OCI-LY7 (cell line): ENCODE results near the gene THTPA. TPM values are rescaled to one million over a fixed set of nuclear protein-coding genes. Genes with fewer than 3 reads are reported as not detected.

Experiments used
- BruUV-seq: library from RNA; stranded (reverse); fragments of 400-500 nt; replicated peaks from 2 replicates; lab custom pipeline; 2021; lab: Mats Ljungman, UMichigan
- CTCF ChIA-PET: fragments of 300-600 bp; sonication (Branson Sonifier 250); formaldehyde crosslinking; loops from one replicate; lab custom pipeline; 2022; ENCODE audit warnings: antibody characterized with exemption; ENCODE audit not compliant: unreplicated experiment; lab: Charles Lee
- POLR2A ChIA-PET: fragments of 300-600 bp; sonication (Branson Sonifier 250); formaldehyde crosslinking; loops from one replicate; lab custom pipeline; 2022; ENCODE audit warnings: antibody characterized with exemption; lab: Charles Lee
- DNase-seq: peaks from one replicate; pipeline ENCODE4 v3.0.0-alpha.2; 2015; ENCODE audit warnings: low spot score
- H2AFZ ChIP-seq: fragments of 200-600 bp; sonication (generic), shearing (Covaris generic); 2 replicates; pipeline ENCODE4 v1.6.1; 2014; ENCODE audit warnings: mild to moderate bottlenecking, antibody characterized with exemption, low read length, moderate library complexity
- H3K27ac ChIP-seq: fragments of 200-600 bp; sonication (generic); 2 replicates; pipeline ENCODE4 v1.5.1; 2014; ENCODE audit warnings: mixed run types, low read depth, mild to moderate bottlenecking, moderate library complexity, low read length, inconsistent platforms; ENCODE audit not compliant: poor library complexity, severe bottlenecking
- H3K36me3 ChIP-seq: fragments of 200-600 bp; sonication (generic); 2 replicates; pipeline ENCODE4 v1.6.1; 2014; ENCODE audit warnings: mild to moderate bottlenecking, antibody characterized with exemption, low read length, moderate library complexity, mixed read lengths; ENCODE audit not compliant: insufficient read depth
- H3K4me1 ChIP-seq: fragments of 200-600 bp; sonication (generic); 2 replicates; pipeline ENCODE4 v1.5.1; 2014; ENCODE audit warnings: mild to moderate bottlenecking, low read length; ENCODE audit not compliant: insufficient read depth, poor library complexity, severe bottlenecking
- H3K4me2 ChIP-seq: fragments of 200-600 bp; sonication (generic); 2 replicates; pipeline ENCODE4 v1.6.1; 2014; ENCODE audit warnings: mild to moderate bottlenecking, low read length
- H3K4me3 ChIP-seq: fragments of 200-600 bp; sonication (generic); 2 replicates; pipeline ENCODE4 v1.5.1; 2014; ENCODE audit warnings: mild to moderate bottlenecking, low read depth, low read length; ENCODE audit not compliant: poor library complexity, severe bottlenecking
- H3K79me2 ChIP-seq: fragments of 200-600 bp; sonication (generic); 2 replicates; pipeline ENCODE4 v1.6.1; 2016; ENCODE audit warnings: low read depth, mild to moderate bottlenecking, low read length, moderate library complexity, mixed read lengths; ENCODE audit not compliant: insufficient read depth
- H3K9me2 ChIP-seq: fragments of 200-600 bp; sonication (generic); 2 replicates; pipeline ENCODE4 v1.6.1; 2016; ENCODE audit warnings: mild to moderate bottlenecking, low read length, mixed read lengths; ENCODE audit not compliant: insufficient read depth
- H3K9me3 ChIP-seq: fragments of 200-600 bp; sonication (generic); 2 replicates; pipeline ENCODE4 v1.6.1; 2014; ENCODE audit warnings: mild to moderate bottlenecking, mixed run types, low read length, mixed read lengths
- H4K20me1 ChIP-seq: fragments of 200-600 bp; sonication (generic); 2 replicates; pipeline ENCODE4 v1.6.1; 2014; ENCODE audit warnings: mild to moderate bottlenecking, antibody characterized with exemption, low read length, moderate library complexity, mixed read lengths; ENCODE audit not compliant: insufficient read depth
- CTCF ChIP-seq: fragments of 200-600 bp; sonication (generic); conservative IDR thresholded peaks from 2 replicates; pipeline ENCODE4 v1.5.1; 2014; ENCODE audit warnings: mild to moderate bottlenecking, antibody characterized with exemption, low read length, moderate library complexity, mixed read lengths
- EZH2phosphoT487 ChIP-seq: fragments of 200-600 bp; sonication (generic); IDR thresholded peaks from 2 replicates; pipeline ENCODE4 v1.6.1; 2018; ENCODE audit warnings: low read depth, borderline replicate concordance, mild to moderate bottlenecking, mixed run types, antibody characterized with exemption, low read length, moderate library complexity, mixed read lengths
- intact Hi-C: fragments of 100-400 bp; cut with micrococcal nuclease; formaldehyde crosslinking; loops from one replicate; pipeline ENCODE4 v1.10.0; 2022; ENCODE audit not compliant: unreplicated experiment
- total RNA-seq, 2 experiments: library from RNA; depleted of rRNA in 1 of 2; stranded (reverse); fragments of >200 nt in 1 of 2; shearing (Covaris generic) in 1 of 2; gene quantifications; 2 replicates each; pipeline ENCODE4 v1.2.3, GENCODE V29; 2014 to 2022

Gene THTPA
- total RNA-seq, 2 experiments from 2014 or later, result 15.4 to 28.6 TPM

GRCh38 chr14:23561873-23562821, 6.1 kb downstream of the THTPA start:
- no peaks in the 10 kb centered on the region for H3K9me2 ChIP-seq
- POLR2A ChIA-PET, result interaction anchor here (0.6 to 0.9 kb wide), 3 partner anchors 13 to 92 kb away, joined by 3 read pairs; partner anchors contain the start of gene NGDN
- H3K9me3 ChIP-seq, result no peaks in the 10 kb centered on the region
- no peaks in the 10 kb centered on the region; the same call in 1 of the 2 replicates for H4K20me1 ChIP-seq
- CTCF ChIA-PET, result interaction anchor here (1.9 kb wide), 1 partner anchor 83 kb away, joined by 10 read pairs; no protein-coding TSS in a partner anchor
- H3K4me1 ChIP-seq, result peaks cover 19% of the 10 kb centered on the region
- TF ChIP-seq EZH2phosphoT487, result no peak
- no peak for TF ChIP-seq CTCF
- BruUV-seq, result no TSS peak
- no peak for DNase-seq
- no peak overlapping the region for H3K4me3 ChIP-seq
- H3K79me2 ChIP-seq, result peaks cover 16% of the 10 kb centered on the region
- H3K36me3 ChIP-seq, result peaks cover 81% of the 10 kb centered on the region
- no peak overlapping the region for H2AFZ ChIP-seq
- H3K4me2 ChIP-seq, result no peak overlapping the region
- H3K27ac ChIP-seq, result no peak overlapping the region
- intact Hi-C loops, result loop anchor here (1.0 to 10.0 kb wide), 2 partner anchors 84 to 803 kb away; partner anchors contain the start of gene NFATC4

GRCh38 chr14:23562822-23563472, 6.9 kb downstream of the THTPA start:
- H3K79me2 ChIP-seq, result peaks cover 9% of the 10 kb centered on the region; the same call in 1 of the 2 replicates
- ChIA-PET CTCF (no interaction called here), POLR2A (interaction anchor here (0.6 kb wide), 1 partner anchor 597 kb away, joined by 4 read pairs; no protein-coding TSS in a partner anchor)
- H3K36me3 ChIP-seq, result peaks cover 81% of the 10 kb centered on the region
- peaks cover 11% of the 10 kb centered on the region for H3K4me1 ChIP-seq
- DNase-seq, result peak; percentile 68
- TSS peak; percentile 15 for BruUV-seq
- no peak overlapping the region for H3K27ac ChIP-seq
- no peaks in the 10 kb centered on the region for H3K9me3 ChIP-seq
- no peak overlapping the region for H3K4me3 ChIP-seq
- H3K4me2 ChIP-seq, result no peak overlapping the region
- no peak overlapping the region for H2AFZ ChIP-seq
- TF ChIP-seq CTCF, result peak; percentile 89
- no peak for TF ChIP-seq EZH2phosphoT487
- no peaks in the 10 kb centered on the region; the same call in 1 of the 2 replicates for H4K20me1 ChIP-seq
- intact Hi-C loops, result loop anchor here (1.0 to 10.0 kb wide), 2 partner anchors 85 to 802 kb away; partner anchors contain the start of gene NFATC4
- H3K9me2 ChIP-seq, result no peaks in the 10 kb centered on the region
